ENCODE data around the gene SECTM1.

SECTM1 gene

GRCh38 chr17:82346342-82347300 is 13.1 kb upstream of the SECTM1 start:
- no peak for DNase-seq

GRCh38 chr17:82345151-82345976 is 11.8 kb upstream of the SECTM1 start:
- no peak for DNase-seq

GRCh38 chr17:82344175-82344907 is 10.8 kb upstream of the SECTM1 start:
- DNase-seq, result no peak

- DNase-seq, result no peak
Observed at GRCh38 chr17:82343560-82343959, 10.0 kb upstream of the SECTM1 start.

- DNase-seq, result no peak
Observed at GRCh38 chr17:82342361-82343079, 9.0 kb upstream of the SECTM1 start.

GRCh38 chr17:82339634-82340580 is 6.3 kb upstream of the SECTM1 start:
- no peak for DNase-seq

GRCh38 chr17:82338858-82339633 is 5.5 kb upstream of the SECTM1 start:
- peak; percentile 45 for DNase-seq

GRCh38 chr17:82334622-82335394 is 1.2 kb upstream of the SECTM1 start:
- no peak for DNase-seq

GRCh38 chr17:82334204-82334621 is 647 bp upstream of the SECTM1 start:
- no peak for DNase-seq

- DNase-seq, result no peak
Observed at GRCh38 chr17:82332669-82333278, 792 bp downstream of the SECTM1 start.

GRCh38 chr17:82331345-82331939 is 2.1 kb downstream of the SECTM1 start:
- DNase-seq, result no peak

GRCh38 chr17:82330322-82331239 is 3.0 kb downstream of the SECTM1 start:
- peak; percentile 96 for DNase-seq

- no peak for DNase-seq
Observed at GRCh38 chr17:82329683-82330321, 3.8 kb downstream of the SECTM1 start.

GRCh38 chr17:82328994-82329507 is 4.5 kb downstream of the SECTM1 start:
- DNase-seq, result no peak

GRCh38 chr17:82328141-82328993 is 5.2 kb downstream of the SECTM1 start:
- no peak for DNase-seq

GRCh38 chr17:82327757-82328140 is 5.8 kb downstream of the SECTM1 start:
- no peak for DNase-seq
